PFSK-1 (cell line): ENCODE data around the gene ZNF783.

Experiments used
- POLR2AphosphoS5 ChIP-seq: IDR thresholded peaks from 2 replicates; pipeline ENCODE4 v1.6.1; 2012; ENCODE audit warnings: low read depth, mild to moderate bottlenecking, control low read depth, low read length, moderate library complexity
- REST ChIP-seq, 2 experiments: IDR thresholded peaks; 2 replicates each; pipeline versions ENCODE4 v1.6.1 to v1.8.0; 2011 to 2012; ENCODE audit warnings: low read depth in 2 of 2, low read length in 2 of 2, control low read depth in 1 of 2, inconsistent platforms in 1 of 2, mild to moderate bottlenecking in 1 of 2, moderate library complexity in 1 of 2; ENCODE audit not compliant: insufficient read depth in 1 of 2
- SIN3A ChIP-seq: IDR thresholded peaks from 2 replicates; pipeline ENCODE4 v1.6.1; 2012; ENCODE audit warnings: mild to moderate bottlenecking, low read length, moderate library complexity, borderline replicate concordance; ENCODE audit not compliant: insufficient read depth
- TAF1 ChIP-seq: IDR thresholded peaks from 2 replicates; pipeline ENCODE4 v1.6.1; 2012; ENCODE audit warnings: low read length, control low read depth, borderline replicate concordance; ENCODE audit not compliant: insufficient read depth

- peak; percentile 65; the same call in 1 of the 2 replicates for TF ChIP-seq POLR2AphosphoS5
- TF ChIP-seq SIN3A: peak; percentile 16; the same call in 1 of the 2 replicates
- no peak for TF ChIP-seq REST (IDR thresholded peaks at IDR 0.05; ENCODE audit: insufficient read depth in 1 of 2, low read depth in 2 of 2, low read length in 2 of 2)
- TF ChIP-seq TAF1: no peak
Observed at GRCh38 chr7:149284850-149285585, 23.0 kb downstream of the ZNF783 start.
